ENCODE measurements around the gene BGN. TPM values are rescaled to one million over a fixed set of nuclear protein-coding genes. Genes with fewer than 3 reads are reported as not detected.
A peak's percentile ranks its signal among the peaks of the same experiment; 100 is the strongest.

Gene BGN
- total RNA-seq, 1 experiment from 2014 or later = 2.9 TPM

DNA sequence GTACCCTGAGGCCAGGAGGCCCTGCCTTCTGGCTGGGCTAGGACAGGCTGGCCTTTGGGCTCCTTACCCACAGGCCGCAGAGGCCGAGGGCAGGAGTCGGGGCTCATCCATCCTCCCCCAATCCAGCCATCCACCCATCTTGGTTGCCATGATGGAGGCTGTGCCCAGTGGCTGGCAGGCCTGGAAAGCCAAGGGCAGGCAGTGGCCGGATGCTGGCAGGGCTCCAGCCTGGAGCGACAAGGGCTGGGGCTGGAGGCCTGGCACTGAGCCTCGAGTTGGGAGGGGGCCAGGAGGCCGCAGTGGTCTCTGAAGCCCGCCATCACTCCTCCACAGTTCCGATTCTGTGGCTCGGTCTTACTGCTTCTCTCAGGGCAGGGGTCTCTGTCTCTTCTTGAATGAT, 8.6 kb upstream of the BGN start:
- ChIA-PET POLR2A (no interaction called here), CTCF (no interaction called here)
- no peak overlapping the region for H3K4me3 ChIP-seq (ENCODE audit: low read depth in 2 of 2, low read length in 2 of 2)
- ATAC-seq (no peak), DNase-seq (ENCODE audit: low read depth, low spot score) (no peak)
- H3K4me1 ChIP-seq (ENCODE audit: control insufficient read depth, insufficient read depth, low read length) = peaks cover 32% of the 10 kb centered on the region
- in situ Hi-C loops (cut with HindIII; ENCODE audit: low pct_unique_long_range_greater_than_20kb, low sequenced_read_pairs) (no loop called here), intact Hi-C loops (cut with micrococcal nuclease; ENCODE audit: unreplicated experiment) (no loop called here)
- H3K36me3 ChIP-seq (ENCODE audit: control insufficient read depth, insufficient read depth, low read length) = no peaks in the 10 kb centered on the region
- no peaks in the 10 kb centered on the region for H3K9me3 ChIP-seq (ENCODE audit: control insufficient read depth, insufficient read depth, low read depth, low read length)
- no peak overlapping the region for H3K27ac ChIP-seq (ENCODE audit: low read length)
- TF ChIP-seq REST (IDR thresholded peaks at IDR 0.05; ENCODE audit: insufficient read depth in 1 of 2, low read depth in 2 of 2, low read length in 1 of 2) (no peak), TCF7L2 (IDR thresholded peaks at IDR 0.05; ENCODE audit: low read depth, low read length) (no peak), POLR2AphosphoS5 (IDR thresholded peaks at IDR 0.05; ENCODE audit: low read depth, low read length) (no peak), SIN3A (IDR thresholded peaks at IDR 0.05; ENCODE audit: borderline replicate concordance, insufficient read depth, low read depth, low read length) (no peak)
- TF ChIP-seq, protein P1, sequence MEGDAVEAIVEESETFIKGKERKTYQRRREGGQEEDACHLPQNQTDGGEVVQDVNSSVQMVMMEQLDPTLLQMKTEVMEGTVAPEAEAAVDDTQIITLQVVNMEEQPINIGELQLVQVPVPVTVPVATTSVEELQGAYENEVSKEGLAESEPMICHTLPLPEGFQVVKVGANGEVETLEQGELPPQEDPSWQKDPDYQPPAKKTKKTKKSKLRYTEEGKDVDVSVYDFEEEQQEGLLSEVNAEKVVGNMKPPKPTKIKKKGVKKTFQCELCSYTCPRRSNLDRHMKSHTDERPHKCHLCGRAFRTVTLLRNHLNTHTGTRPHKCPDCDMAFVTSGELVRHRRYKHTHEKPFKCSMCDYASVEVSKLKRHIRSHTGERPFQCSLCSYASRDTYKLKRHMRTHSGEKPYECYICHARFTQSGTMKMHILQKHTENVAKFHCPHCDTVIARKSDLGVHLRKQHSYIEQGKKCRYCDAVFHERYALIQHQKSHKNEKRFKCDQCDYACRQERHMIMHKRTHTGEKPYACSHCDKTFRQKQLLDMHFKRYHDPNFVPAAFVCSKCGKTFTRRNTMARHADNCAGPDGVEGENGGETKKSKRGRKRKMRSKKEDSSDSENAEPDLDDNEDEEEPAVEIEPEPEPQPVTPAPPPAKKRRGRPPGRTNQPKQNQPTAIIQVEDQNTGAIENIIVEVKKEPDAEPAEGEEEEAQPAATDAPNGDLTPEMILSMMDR (IDR thresholded peaks at IDR 0.05) = no peak
- no peaks in the 10 kb centered on the region for H3K27me3 ChIP-seq (ENCODE audit: control insufficient read depth, insufficient read depth, low read length)
- BruUV-seq (replicated peaks) = no TSS peak

DNA sequence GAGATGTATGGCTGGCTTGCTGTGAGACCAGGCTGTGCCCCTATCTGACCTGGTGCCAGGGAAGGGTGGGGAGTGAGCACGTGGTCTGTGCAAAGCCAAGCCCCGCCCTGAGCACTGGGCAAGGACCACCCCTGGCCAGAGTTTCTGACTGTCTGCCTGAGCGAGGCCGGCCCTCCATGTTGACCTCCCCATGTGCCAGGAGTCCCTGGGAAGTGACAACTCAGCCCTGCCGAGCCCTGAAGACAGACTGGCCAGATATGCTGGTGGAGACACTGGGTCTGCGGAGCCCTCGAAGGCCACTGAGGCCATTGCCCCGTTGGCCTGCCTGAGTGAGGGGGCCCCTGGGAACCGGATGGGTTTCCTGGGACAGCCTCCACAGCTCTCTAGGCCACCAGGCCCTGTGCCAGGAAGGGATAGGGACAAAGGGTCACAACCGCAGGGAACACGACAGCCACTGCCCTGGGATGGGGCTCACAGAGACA, 7.1 kb upstream of the BGN start:
- in situ Hi-C loops (cut with HindIII; ENCODE audit: low pct_unique_long_range_greater_than_20kb, low sequenced_read_pairs) (no loop called here), intact Hi-C loops (cut with micrococcal nuclease; ENCODE audit: unreplicated experiment) (no loop called here)
- H3K9me3 ChIP-seq (ENCODE audit: control insufficient read depth, insufficient read depth, low read depth, low read length) = no peaks in the 10 kb centered on the region
- no peaks in the 10 kb centered on the region for H3K27me3 ChIP-seq (ENCODE audit: control insufficient read depth, insufficient read depth, low read length)
- DNase-seq (ENCODE audit: low read depth, low spot score) (no peak), ATAC-seq (no peak)
- H3K36me3 ChIP-seq (ENCODE audit: control insufficient read depth, insufficient read depth, low read length) = no peaks in the 10 kb centered on the region
- CTCF ChIA-PET = no interaction called here
- TF ChIP-seq REST (IDR thresholded peaks at IDR 0.05; ENCODE audit: insufficient read depth in 1 of 2, low read depth in 2 of 2, low read length in 1 of 2) = no peak
- TF ChIP-seq, protein P1 (IDR thresholded peaks at IDR 0.05) = no peak
- no peak for TF ChIP-seq TCF7L2 (IDR thresholded peaks at IDR 0.05; ENCODE audit: low read depth, low read length)
- TF ChIP-seq SIN3A (IDR thresholded peaks at IDR 0.05; ENCODE audit: borderline replicate concordance, insufficient read depth, low read depth, low read length) = no peak
- no peak for TF ChIP-seq POLR2AphosphoS5 (IDR thresholded peaks at IDR 0.05; ENCODE audit: low read depth, low read length)
- POLR2A ChIA-PET = no interaction called here
- no peak overlapping the region for H3K4me3 ChIP-seq (ENCODE audit: low read depth in 2 of 2, low read length in 2 of 2)
- peak overlapping the region; percentile 66; the same call in 1 of the 2 replicates for H3K27ac ChIP-seq (ENCODE audit: low read length)
- no TSS peak for BruUV-seq (replicated peaks)
- H3K4me1 ChIP-seq (ENCODE audit: control insufficient read depth, insufficient read depth, low read length) = peaks cover 39% of the 10 kb centered on the region

All from Panc1 (cell line).